Neural crest cell (in vitro differentiated cells): ENCODE results near the gene APCS. TPM values are rescaled to one million over a fixed set of nuclear protein-coding genes. Genes with fewer than 3 reads are reported as not detected.

Experiments used
- DNase-seq: peaks from one replicate; pipeline ENCODE4 v3.0.0; 2021; ENCODE audit warnings: low read depth, mixed read lengths, low spot score
- H3K27ac Mint-ChIP-seq: one replicate; pipeline ENCODE4 v1.8.0; 2021; ENCODE audit warnings: mild to moderate bottlenecking, mixed read lengths; ENCODE audit not compliant: unreplicated experiment
- H3K27me3 Mint-ChIP-seq: 2 replicates; pipeline ENCODE4 v1.8.0; 2021; ENCODE audit warnings: low read depth, mild to moderate bottlenecking, mixed read lengths
- H3K36me3 Mint-ChIP-seq: 2 replicates; pipeline ENCODE4 v1.8.0; 2021; ENCODE audit warnings: low read depth, mild to moderate bottlenecking, mixed read lengths
- H3K4me1 Mint-ChIP-seq: 2 replicates; pipeline ENCODE4 v1.8.0; 2021; ENCODE audit warnings: mixed read lengths
- H3K4me3 Mint-ChIP-seq: one replicate; pipeline ENCODE4 v1.8.0; 2021; ENCODE audit warnings: mild to moderate bottlenecking, mixed read lengths
- H3K9me3 Mint-ChIP-seq: 2 replicates; pipeline ENCODE4 v1.8.0; 2021; ENCODE audit warnings: mixed read lengths
- total RNA-seq: library from RNA; stranded (reverse); gene quantifications from 2 replicates; pipeline ENCODE4 v1.2.1, GENCODE V29; 2021
- TF ChIP-seq, protein P1 (sequence below): fragments of 200-600 bp; sonication (generic); conservative IDR thresholded peaks from 2 replicates; pipeline ENCODE4 v1.5.0; 2021; ENCODE audit warnings: antibody characterized with exemption, mild to moderate bottlenecking

Gene APCS
- total RNA-seq, 1 donor from 2014 or later: not detected

- DNase-seq: no peak
- Mint-ChIP-seq H3K27ac (no peak overlapping the region), H3K36me3 (no peaks in the 10 kb centered on the region), H3K4me3 (no peak overlapping the region), H3K9me3 (peaks cover 5% of the 10 kb centered on the region), H3K27me3 (no peaks in the 10 kb centered on the region), H3K4me1 (no peaks in the 10 kb centered on the region)
- TF ChIP-seq, protein P1, sequence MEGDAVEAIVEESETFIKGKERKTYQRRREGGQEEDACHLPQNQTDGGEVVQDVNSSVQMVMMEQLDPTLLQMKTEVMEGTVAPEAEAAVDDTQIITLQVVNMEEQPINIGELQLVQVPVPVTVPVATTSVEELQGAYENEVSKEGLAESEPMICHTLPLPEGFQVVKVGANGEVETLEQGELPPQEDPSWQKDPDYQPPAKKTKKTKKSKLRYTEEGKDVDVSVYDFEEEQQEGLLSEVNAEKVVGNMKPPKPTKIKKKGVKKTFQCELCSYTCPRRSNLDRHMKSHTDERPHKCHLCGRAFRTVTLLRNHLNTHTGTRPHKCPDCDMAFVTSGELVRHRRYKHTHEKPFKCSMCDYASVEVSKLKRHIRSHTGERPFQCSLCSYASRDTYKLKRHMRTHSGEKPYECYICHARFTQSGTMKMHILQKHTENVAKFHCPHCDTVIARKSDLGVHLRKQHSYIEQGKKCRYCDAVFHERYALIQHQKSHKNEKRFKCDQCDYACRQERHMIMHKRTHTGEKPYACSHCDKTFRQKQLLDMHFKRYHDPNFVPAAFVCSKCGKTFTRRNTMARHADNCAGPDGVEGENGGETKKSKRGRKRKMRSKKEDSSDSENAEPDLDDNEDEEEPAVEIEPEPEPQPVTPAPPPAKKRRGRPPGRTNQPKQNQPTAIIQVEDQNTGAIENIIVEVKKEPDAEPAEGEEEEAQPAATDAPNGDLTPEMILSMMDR: no peak
Measured at GRCh38 chr1:159591981-159592380, 4.4 kb downstream of the APCS start.

GRCh38 chr1:159594625-159595405 is 7.2 kb downstream of the APCS start:
- H3K36me3 Mint-ChIP-seq: no peaks in the 10 kb centered on the region
- H3K4me3 Mint-ChIP-seq: no peak overlapping the region
- TF ChIP-seq, protein P1: no peak
- DNase-seq: no peak
- no peak overlapping the region for H3K27ac Mint-ChIP-seq
- H3K9me3 Mint-ChIP-seq: peaks cover 14% of the 10 kb centered on the region
- no peaks in the 10 kb centered on the region for H3K4me1 Mint-ChIP-seq
- H3K27me3 Mint-ChIP-seq: no peaks in the 10 kb centered on the region

GRCh38 chr1:159598196-159598595 is 10.6 kb downstream of the APCS start:
- Mint-ChIP-seq H3K36me3 (peaks cover 2% of the 10 kb centered on the region), H3K4me1 (no peaks in the 10 kb centered on the region), H3K27me3 (no peaks in the 10 kb centered on the region), H3K9me3 (peaks cover 31% of the 10 kb centered on the region), H3K4me3 (no peak overlapping the region), H3K27ac (no peak overlapping the region)
- TF ChIP-seq, protein P1: no peak
- no peak for DNase-seq

GRCh38 chr1:159600894-159601293 is 13.3 kb downstream of the APCS start:
- Mint-ChIP-seq H3K27ac (no peak overlapping the region), H3K36me3 (peaks cover 2% of the 10 kb centered on the region), H3K4me1 (no peaks in the 10 kb centered on the region), H3K4me3 (no peak overlapping the region), H3K27me3 (no peaks in the 10 kb centered on the region), H3K9me3 (peaks cover 31% of the 10 kb centered on the region)
- TF ChIP-seq, protein P1: no peak
- DNase-seq: no peak

DNA sequence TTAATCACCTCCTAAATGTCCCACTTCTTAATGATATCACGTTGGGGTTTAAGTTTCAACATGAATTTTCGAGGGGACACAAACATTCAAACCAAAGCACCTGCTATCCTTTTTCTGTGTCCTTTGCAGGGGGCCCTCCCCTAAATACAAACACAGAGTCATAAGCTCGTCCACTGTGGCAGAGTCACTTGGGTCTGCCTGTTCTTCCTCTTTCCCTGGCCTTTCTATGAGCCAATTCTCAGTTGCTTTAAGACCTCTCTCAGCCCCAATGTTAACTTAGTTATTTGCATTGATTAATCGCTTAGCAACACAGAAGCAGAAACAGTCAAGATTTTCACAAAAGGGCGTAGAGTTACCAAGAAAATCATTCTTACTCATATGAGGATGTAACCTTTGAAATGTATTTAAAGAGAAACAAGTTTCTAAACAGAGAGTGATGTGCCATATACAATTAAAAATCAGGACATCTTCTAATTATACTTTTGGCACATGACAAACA is 14.9 kb downstream of the APCS start:
- Mint-ChIP-seq H3K27me3 (no peaks in the 10 kb centered on the region), H3K9me3 (peaks cover 31% of the 10 kb centered on the region), H3K4me1 (no peaks in the 10 kb centered on the region), H3K36me3 (peaks cover 2% of the 10 kb centered on the region), H3K4me3 (no peak overlapping the region), H3K27ac (no peak overlapping the region)
- no peak for DNase-seq
- TF ChIP-seq, protein P1: no peak
